Liver (tissue), 9 donors: Measurements from ENCODE around the gene KNTC1. TPM values are rescaled to one million over a fixed set of nuclear protein-coding genes. Genes with fewer than 3 reads are reported as not detected.

Experiments
- DNase-seq: peaks from one replicate; pipeline ENCODE4 v3.0.0-alpha.2; 2017; ENCODE audit warnings: low spot score
- H3K27ac ChIP-seq, 2 donors: one replicate each; pipeline ENCODE4 v1.7.0; 2013; ENCODE audit warnings: inconsistent platforms in 2 of 2, low read length in 2 of 2, control low read depth in 1 of 2, low read depth in 1 of 2, mild to moderate bottlenecking in 1 of 2
- H3K27me3 ChIP-seq, 4 donors: one replicate each; pipeline versions ENCODE4 v1.6.1 to v1.7.0; 2013; ENCODE audit warnings: low read length in 3 of 4, inconsistent platforms in 1 of 4, mild to moderate bottlenecking in 1 of 4, moderate library complexity in 1 of 4; ENCODE audit not compliant: control insufficient read depth in 4 of 4, insufficient read depth in 4 of 4
- H3K36me3 ChIP-seq, 4 donors: one replicate each; pipeline versions ENCODE4 v1.6.1 to v1.7.0; 2013; ENCODE audit warnings: low read length in 3 of 4, mild to moderate bottlenecking in 3 of 4, low read depth in 1 of 4, moderate library complexity in 1 of 4; ENCODE audit not compliant: control insufficient read depth in 4 of 4, insufficient read depth in 3 of 4
- H3K4me1 ChIP-seq, 4 donors: one replicate each; pipeline versions ENCODE4 v1.6.1 to v1.7.0; 2013; ENCODE audit warnings: low read length in 3 of 4, mild to moderate bottlenecking in 3 of 4, moderate library complexity in 1 of 4; ENCODE audit not compliant: control insufficient read depth in 4 of 4, insufficient read depth in 4 of 4
- H3K4me3 ChIP-seq, 3 donors: one replicate each; pipeline versions ENCODE4 v1.6.1 to v1.7.0; 2013; ENCODE audit warnings: low read length in 3 of 3, control low read depth in 1 of 3, low read depth in 1 of 3, mild to moderate bottlenecking in 1 of 3
- H3K9ac ChIP-seq, 2 donors: one replicate each; pipeline ENCODE4 v1.7.0; 2013; ENCODE audit warnings: low read length in 2 of 2, mild to moderate bottlenecking in 2 of 2, moderate library complexity in 2 of 2, control low read depth in 1 of 2, low read depth in 1 of 2
- H3K9me3 ChIP-seq, 4 donors: one replicate each; pipeline versions ENCODE4 v1.6.1 to v1.7.0; 2013; ENCODE audit warnings: low read length in 3 of 4; ENCODE audit not compliant: control insufficient read depth in 4 of 4
- ATF3 ChIP-seq: IDR thresholded peaks from 2 replicates; pipeline ENCODE4 v1.6.1; 2016; ENCODE audit warnings: antibody characterized with exemption
- CTCF ChIP-seq: fragments of 150-350 bp; IDR thresholded peaks from 2 replicates; pipeline ENCODE4 v1.5.1; 2017; ENCODE audit warnings: improper control_type of control experiment, low read depth, low read length; ENCODE audit not compliant: missing input control
- EGR1 ChIP-seq, 2 donors: IDR thresholded peaks; 2 replicates each; pipeline ENCODE4 v1.6.1; 2016 to 2018; ENCODE audit warnings: antibody characterized with exemption in 2 of 2, low read depth in 2 of 2
- FOXA1 ChIP-seq: IDR thresholded peaks from 2 replicates; pipeline ENCODE4 v1.6.1; 2016; ENCODE audit warnings: antibody characterized with exemption
- FOXA2 ChIP-seq: IDR thresholded peaks from 2 replicates; pipeline ENCODE4 v1.6.1; 2016; ENCODE audit warnings: antibody characterized with exemption
- GABPA ChIP-seq, 2 donors: IDR thresholded peaks in 1 of 2; conservative IDR thresholded peaks in 1 of 2; 2 replicates each; pipeline ENCODE4 v1.6.1; 2016; ENCODE audit warnings: antibody characterized with exemption in 2 of 2, mild to moderate bottlenecking in 1 of 2, moderate library complexity in 1 of 2
- HNF4G ChIP-seq: IDR thresholded peaks from 2 replicates; pipeline ENCODE4 v1.6.1; 2016; ENCODE audit warnings: antibody characterized with exemption
- JUND ChIP-seq, 2 donors: IDR thresholded peaks; 2 replicates each; pipeline ENCODE4 v1.6.1; 2016; ENCODE audit warnings: antibody characterized with exemption in 2 of 2
- RAD21 ChIP-seq, 2 donors: IDR thresholded peaks; 2 replicates each; pipeline ENCODE4 v1.6.1; 2016; ENCODE audit warnings: antibody characterized with exemption in 2 of 2, mild to moderate bottlenecking in 2 of 2
- REST ChIP-seq: IDR thresholded peaks from 2 replicates; pipeline ENCODE4 v1.6.1; 2016; ENCODE audit warnings: antibody characterized with exemption, mild to moderate bottlenecking
- RXRA ChIP-seq, 2 donors: IDR thresholded peaks; 2 replicates each; pipeline ENCODE4 v1.6.1; 2017 to 2018; ENCODE audit warnings: antibody characterized with exemption in 2 of 2, mild to moderate bottlenecking in 1 of 2
- SP1 ChIP-seq: IDR thresholded peaks from 2 replicates; pipeline ENCODE4 v1.6.1; 2018; ENCODE audit warnings: antibody characterized with exemption, mild to moderate bottlenecking
- TAF1 ChIP-seq: conservative IDR thresholded peaks from 2 replicates; pipeline ENCODE4 v1.6.1; 2016; ENCODE audit warnings: antibody characterized with exemption, mild to moderate bottlenecking
- YY1 ChIP-seq: IDR thresholded peaks from 2 replicates; pipeline ENCODE4 v1.6.1; 2016; ENCODE audit warnings: antibody characterized with exemption, mild to moderate bottlenecking
- ZBTB33 ChIP-seq: IDR thresholded peaks from 2 replicates; pipeline ENCODE4 v1.6.1; 2016; ENCODE audit warnings: antibody characterized with exemption
- WGBS: extraction: QIAGEN DNeasy Blood & Tissue Kit; methylation state at CpG from one replicate; pipeline ENCODE4 v1.1.7; 2013; 5-methylcytosine and 5-hydroxymethylcytosine counted together
- polyA plus RNA-seq, 2 donors: library from polyadenylated mRNA; stranded (reverse) in 1 of 2; unstranded in 1 of 2; fragments of 200-250 nt in 1 of 2; fragments of >200 nt in 1 of 2; fragmentation: Nextera tagmentation in 1 of 2; extraction: Ambion mirVana in 1 of 2; gene quantifications; one replicate each; pipeline versions ENCODE4 v1.2.1 to v1.2.3, GENCODE V29; 2013 to 2015
- total RNA-seq, 2 donors: library from RNA; depleted of rRNA; stranded (reverse); fragments of >200 nt; gene quantifications; one replicate each; pipeline ENCODE4 v1.2.3, GENCODE V29; 2014
- donor health status: healthy.
- donor health status: healthy.
- donor health status: healthy.
- donor health status: healthy.
- donor health status: healthy.

Gene KNTC1
- total and polyA plus RNA-seq, 4 donors = 1.3 to 34.7 (median 4.0) TPM

- Histone ChIP-seq H3K4me1 (no peaks in the 10 kb centered on the region), H3K36me3 (peaks cover 0 to 2% (median under 1%) of the 10 kb centered on the region in 4 donors), H3K9me3 (no peaks in the 10 kb centered on the region), H3K27ac (no peak overlapping the region), H3K27me3 (no peaks in the 10 kb centered on the region), H3K4me3 (no peak overlapping the region), H3K9ac (no peak overlapping the region)
- TF ChIP-seq HNF4G (no peak), FOXA1 (no peak), EGR1 (IDR thresholded peaks at IDR 0.05; ENCODE audit: low read depth in 2 of 2) (no peak), CTCF (no peak), ATF3 (no peak), REST (no peak), RAD21 (IDR thresholded peaks at IDR 0.05) (no peak), ZBTB33 (no peak), SP1 (no peak), JUND (IDR thresholded peaks at IDR 0.05) (no peak), FOXA2 (no peak), GABPA (IDR thresholded peaks at IDR 0.05 in 1 of 2, conservative IDR thresholded peaks at IDR 0.05 in 1 of 2) (no peak), RXRA (IDR thresholded peaks at IDR 0.05) (no peak)
- over 99% methylated on average over 2 of the region's 2 CpGs for WGBS
- DNase-seq = no peak
Observed at GRCh38 chr12:122545855-122546254, 18.8 kb downstream of the KNTC1 start.

- H3K36me3 ChIP-seq = peaks cover 0 to 6% (median 5%) of the 10 kb centered on the region in 4 donors
- TF ChIP-seq FOXA1 (no peak), TAF1 (no peak), YY1 (no peak), FOXA2 (no peak), ZBTB33 (no peak), RAD21 (IDR thresholded peaks at IDR 0.05) (no peak), CTCF (no peak), RXRA (IDR thresholded peaks at IDR 0.05) (no peak), EGR1 (IDR thresholded peaks at IDR 0.05; ENCODE audit: low read depth in 2 of 2) (no peak), ATF3 (no peak), REST (no peak)
Observed at GRCh38 chr12:122547330-122547729, 20.3 kb downstream of the KNTC1 start.

More at GRCh38 chr12:122547330-122547729, 20.3 kb downstream of the KNTC1 start:
- Histone ChIP-seq H3K27me3 (no peaks in the 10 kb centered on the region), H3K27ac (no peak overlapping the region), H3K9ac (no peak overlapping the region), H3K9me3 (no peaks in the 10 kb centered on the region), H3K4me3 (no peak overlapping the region), H3K4me1 (no peaks in the 10 kb centered on the region)
- 87% methylated on average over 5 of the region's 5 CpGs for WGBS
- no peak for DNase-seq
